ENCODE measurements around the gene MEGF10.
A peak's percentile ranks its signal among the peaks of the same experiment; 100 is the strongest.

MEGF10 gene

GRCh38 chr5:127343866-127344265 lies 53.3 kb downstream of the MEGF10 start:
- TF ChIP-seq GLIS3 (CRISPR knock-in tag; IDR thresholded peaks at IDR 0.05) (no peak), ZFP3 (CRISPR knock-in tag; IDR thresholded peaks at IDR 0.05) (no peak), TSHZ2 (CRISPR knock-in tag; IDR thresholded peaks at IDR 0.05) (no peak), POU6F1 (CRISPR knock-in tag; IDR thresholded peaks at IDR 0.05; ENCODE audit: borderline replicate concordance, low read depth) (no peak), TOX (CRISPR knock-in tag; IDR thresholded peaks at IDR 0.05; ENCODE audit: borderline replicate concordance) (no peak), PPARA (CRISPR knock-in tag; IDR thresholded peaks at IDR 0.05; ENCODE audit: borderline replicate concordance) (no peak), SNAI2 (CRISPR knock-in tag; IDR thresholded peaks at IDR 0.05) (no peak), BACH2 (CRISPR knock-in tag; IDR thresholded peaks at IDR 0.05; ENCODE audit: borderline replicate concordance) (no peak), CSDC2 (CRISPR knock-in tag; IDR thresholded peaks at IDR 0.05) (no peak), TCF4 (CRISPR knock-in tag; IDR thresholded peaks at IDR 0.05; ENCODE audit: borderline replicate concordance) (no peak), ZNF565 (CRISPR knock-in tag; conservative IDR thresholded peaks at IDR 0.05; ENCODE audit: low read depth) (no peak), CREB5 (CRISPR knock-in tag; IDR thresholded peaks at IDR 0.05; ENCODE audit: low read depth) (no peak)
- ATAC-seq, result no peak

- no peak for ATAC-seq
- TF ChIP-seq GLIS3 (CRISPR knock-in tag; IDR thresholded peaks at IDR 0.05) (no peak), BACH2 (CRISPR knock-in tag; IDR thresholded peaks at IDR 0.05; ENCODE audit: borderline replicate concordance) (no peak), CSDC2 (CRISPR knock-in tag; IDR thresholded peaks at IDR 0.05) (no peak), SNAI2 (CRISPR knock-in tag; IDR thresholded peaks at IDR 0.05) (no peak), ZC3H10 (CRISPR knock-in tag; IDR thresholded peaks at IDR 0.05) (no peak), POU6F1 (CRISPR knock-in tag; IDR thresholded peaks at IDR 0.05; ENCODE audit: borderline replicate concordance, low read depth) (no peak), TSHZ2 (CRISPR knock-in tag; IDR thresholded peaks at IDR 0.05) (no peak)
Observed at GRCh38 chr5:127344931-127345330, 54.3 kb downstream of the MEGF10 start.

GRCh38 chr5:127351418-127351817 lies 60.8 kb downstream of the MEGF10 start:
- ATAC-seq, result peak; percentile 83
- TF ChIP-seq ZNF70 (CRISPR knock-in tag; IDR thresholded peaks at IDR 0.05) (no peak), ZFP30 (CRISPR knock-in tag; IDR thresholded peaks at IDR 0.05) (no peak), TCF4 (CRISPR knock-in tag; IDR thresholded peaks at IDR 0.05; ENCODE audit: borderline replicate concordance) (no peak), TOX (CRISPR knock-in tag; IDR thresholded peaks at IDR 0.05; ENCODE audit: borderline replicate concordance) (no peak), ISL1 (CRISPR knock-in tag; IDR thresholded peaks at IDR 0.05) (peak; percentile 87), RARB (CRISPR knock-in tag; IDR thresholded peaks at IDR 0.05) (no peak), POU6F1 (CRISPR knock-in tag; IDR thresholded peaks at IDR 0.05; ENCODE audit: borderline replicate concordance, low read depth) (no peak), CSRNP3 (CRISPR knock-in tag; IDR thresholded peaks at IDR 0.05) (no peak), ZFP3 (CRISPR knock-in tag; IDR thresholded peaks at IDR 0.05) (no peak), CSDC2 (CRISPR knock-in tag; IDR thresholded peaks at IDR 0.05) (0 out of 2 replicates have a peak, but pooled peaks have one; percentile 51), ZC3H10 (CRISPR knock-in tag; IDR thresholded peaks at IDR 0.05) (no peak), ZNF565 (CRISPR knock-in tag; conservative IDR thresholded peaks at IDR 0.05; ENCODE audit: low read depth) (0 out of 2 replicates have a peak, but pooled peaks have one; percentile 51), SNAI2 (CRISPR knock-in tag; IDR thresholded peaks at IDR 0.05) (peak; percentile 25; the same call in 1 of the 2 replicates), ARNTL (CRISPR knock-in tag; IDR thresholded peaks at IDR 0.05; ENCODE audit: borderline replicate concordance, low read depth) (no peak), GLIS3 (CRISPR knock-in tag; IDR thresholded peaks at IDR 0.05) (no peak), ESRRG (CRISPR knock-in tag; IDR thresholded peaks at IDR 0.05) (no peak)

Measured in SK-N-SH treated with all-trans-retinoic acid at 6 μM for 48 hours (cell line).